Ecto neural progenitor cell (in vitro differentiated cells): ENCODE results near the gene SUGCT.
"Not testable (repeated sequence)": the region's sequence is repeated elsewhere in the genome, so short reads cannot be mapped to it uniquely, and the experiment has no call there.

Experiments
- DNase-seq: peaks from one replicate; pipeline ENCODE4 v3.0.0-alpha.2; 2018; ENCODE audit warnings: low spot score

SUGCT gene

DNA sequence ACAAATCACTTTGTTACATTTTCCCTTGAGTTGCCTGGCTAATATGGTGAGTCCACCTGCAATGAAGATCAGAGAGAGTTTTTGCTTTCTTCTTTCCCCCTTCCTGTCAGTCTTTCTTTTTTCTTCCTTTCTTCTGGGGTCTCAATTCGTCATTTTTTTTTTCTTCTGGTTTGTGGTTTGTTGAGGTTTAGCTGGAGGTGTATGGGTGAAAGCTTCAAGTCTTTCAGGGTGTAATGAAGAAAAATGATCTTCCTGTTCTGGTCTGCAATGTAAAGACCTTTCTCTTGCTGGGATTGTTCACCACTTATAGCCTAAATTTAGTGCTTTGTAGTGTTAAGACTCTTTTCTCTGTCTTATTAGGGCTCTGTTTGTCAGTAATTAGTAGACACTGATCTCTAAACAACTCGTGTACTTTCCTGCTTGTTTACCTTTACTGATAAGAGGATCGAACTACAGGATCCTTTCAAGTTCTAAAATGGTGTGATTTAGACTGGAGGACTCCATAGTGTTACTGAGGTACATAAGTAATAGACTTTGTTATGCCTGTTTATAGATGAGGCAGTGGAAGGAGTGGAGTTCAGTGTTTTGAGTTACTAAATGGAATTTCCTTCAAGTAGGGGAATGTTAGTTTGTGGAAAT lies 129.1 kb downstream of the SUGCT start:
- no peak for DNase-seq

- no peak for DNase-seq
Observed at GRCh38 chr7:40267583-40267982, 132.8 kb downstream of the SUGCT start.

DNA sequence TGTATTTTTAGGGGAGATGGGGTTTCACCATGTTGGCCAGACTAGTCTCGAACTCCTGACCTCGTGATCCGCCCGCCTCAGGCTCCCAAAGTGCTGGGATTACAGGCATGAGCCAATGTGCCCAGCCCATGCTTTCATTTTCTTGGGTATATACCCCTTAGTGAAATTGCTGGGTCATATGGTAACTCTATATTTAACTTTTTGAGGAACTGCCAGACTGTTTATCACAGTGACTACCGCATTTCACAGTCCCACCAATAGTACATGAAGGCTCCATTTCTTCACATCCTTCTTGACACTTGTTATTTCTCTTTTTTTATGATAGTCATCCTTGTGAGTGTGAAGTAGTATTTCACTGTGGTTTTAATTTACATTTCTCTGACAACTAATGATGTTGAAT lies 134.0 kb downstream of the SUGCT start:
- DNase-seq: not testable (repeated sequence)

DNA sequence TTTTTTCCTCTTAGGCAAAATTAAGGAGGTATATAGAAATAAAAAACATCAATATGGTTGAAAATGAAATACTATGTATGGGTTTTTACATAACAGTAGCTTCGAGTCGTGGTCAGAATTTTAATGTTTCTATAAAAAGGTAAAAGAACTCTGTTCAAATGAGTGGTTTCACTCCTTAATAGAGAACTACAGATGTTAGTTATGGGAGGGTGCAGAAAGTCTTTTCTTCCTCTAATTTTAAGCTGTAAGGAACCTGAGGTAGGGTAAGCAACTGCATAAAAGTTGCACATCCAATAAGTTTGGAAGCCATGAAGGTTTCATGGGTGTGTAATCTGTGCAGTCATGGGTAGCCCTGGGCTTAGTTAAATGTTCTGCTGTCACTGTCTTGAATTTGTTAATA lies 141.3 kb downstream of the SUGCT start:
- DNase-seq: no peak

- DNase-seq: no peak
Observed at GRCh38 chr7:40279991-40280390, 145.2 kb downstream of the SUGCT start.

GRCh38 chr7:40282858-40283257 lies 148.1 kb downstream of the SUGCT start:
- DNase-seq: no peak

GRCh38 chr7:40283391-40283790 lies 148.6 kb downstream of the SUGCT start:
- DNase-seq: no peak

GRCh38 chr7:40288827-40289226 lies 154.0 kb downstream of the SUGCT start:
- DNase-seq: no peak

DNA sequence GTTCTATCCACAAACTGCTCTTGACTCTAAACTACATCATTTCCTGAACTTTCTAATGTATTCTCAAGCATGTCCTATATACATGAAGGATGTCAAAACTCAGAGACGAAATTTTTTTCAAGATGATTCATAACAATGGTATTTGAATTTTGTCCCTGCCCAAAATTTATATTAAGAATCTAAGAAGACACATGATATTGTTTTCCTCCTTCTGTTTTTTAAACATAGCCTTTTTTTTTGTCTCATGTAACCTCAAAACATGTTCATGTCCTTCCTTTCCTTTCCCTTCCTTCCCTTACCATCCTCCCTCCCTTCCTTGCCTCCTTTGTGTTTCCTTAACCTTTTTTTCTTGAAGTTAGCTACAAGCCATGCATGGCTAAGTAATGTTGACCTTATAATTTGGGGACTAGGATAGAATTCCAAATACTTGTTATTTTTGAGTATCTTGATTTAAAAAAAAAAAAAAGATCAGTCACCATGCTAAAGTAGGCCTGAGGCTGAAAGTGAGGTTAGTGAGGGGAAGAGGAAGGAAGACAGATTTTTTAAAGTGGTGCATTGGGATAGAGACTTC lies 163.0 kb downstream of the SUGCT start:
- DNase-seq: no peak

DNA sequence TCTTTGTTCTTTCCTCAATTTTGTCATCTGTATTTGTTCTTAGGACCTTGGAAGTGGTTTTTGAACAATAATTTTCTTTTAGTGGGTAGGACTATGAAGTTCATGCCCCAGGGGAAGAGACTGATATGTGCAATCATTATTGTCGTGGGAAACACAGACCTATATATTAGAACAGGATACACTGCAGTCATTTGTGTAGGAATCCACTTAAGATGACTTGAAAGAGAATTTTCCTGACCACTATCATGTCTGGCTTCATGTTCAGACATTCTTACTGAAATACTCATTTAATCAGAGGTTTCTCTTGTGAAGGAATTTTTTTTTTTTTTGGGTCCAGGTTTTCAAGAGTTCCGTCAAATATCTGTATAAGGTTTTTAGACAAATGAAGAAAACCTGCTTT lies 163.6 kb downstream of the SUGCT start:
- no peak for DNase-seq

GRCh38 chr7:40299097-40299496 lies 164.3 kb downstream of the SUGCT start:
- no peak for DNase-seq

DNA sequence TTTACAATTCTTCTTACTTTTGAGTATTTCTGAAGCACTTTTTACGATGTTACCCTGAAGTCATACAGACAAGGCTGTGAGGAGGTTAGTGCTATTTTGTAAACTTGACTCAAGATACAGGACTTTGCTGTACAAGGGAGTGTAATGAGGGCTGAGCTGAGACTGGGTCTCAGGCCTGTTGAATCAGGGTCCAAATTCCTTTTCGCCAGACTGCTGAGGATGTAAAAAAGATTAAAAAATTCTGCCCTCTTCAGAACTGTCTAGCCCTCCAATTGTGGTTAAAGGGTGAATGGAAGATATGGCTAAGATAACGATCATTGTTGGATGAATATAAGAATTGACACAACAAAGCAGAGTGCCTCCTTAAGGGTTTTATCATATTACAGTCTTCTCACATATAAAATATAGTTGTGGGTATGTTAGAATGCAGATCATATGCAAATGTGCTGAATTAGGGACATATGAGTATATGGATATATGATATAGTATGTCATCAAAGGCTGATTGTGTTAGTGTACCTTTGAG lies 165.4 kb downstream of the SUGCT start:
- DNase-seq: no peak

GRCh38 chr7:40301486-40302068 lies 166.8 kb downstream of the SUGCT start:
- no peak for DNase-seq

GRCh38 chr7:40303996-40304395 lies 169.2 kb downstream of the SUGCT start:
- no peak for DNase-seq

GRCh38 chr7:40305229-40305628 lies 170.4 kb downstream of the SUGCT start:
- DNase-seq: no peak

GRCh38 chr7:40306025-40306424 lies 171.2 kb downstream of the SUGCT start:
- DNase-seq: no peak

GRCh38 chr7:40306596-40306995 lies 171.8 kb downstream of the SUGCT start:
- no peak for DNase-seq

- DNase-seq: no peak
Observed at GRCh38 chr7:40310258-40310657, 175.5 kb downstream of the SUGCT start.

DNA sequence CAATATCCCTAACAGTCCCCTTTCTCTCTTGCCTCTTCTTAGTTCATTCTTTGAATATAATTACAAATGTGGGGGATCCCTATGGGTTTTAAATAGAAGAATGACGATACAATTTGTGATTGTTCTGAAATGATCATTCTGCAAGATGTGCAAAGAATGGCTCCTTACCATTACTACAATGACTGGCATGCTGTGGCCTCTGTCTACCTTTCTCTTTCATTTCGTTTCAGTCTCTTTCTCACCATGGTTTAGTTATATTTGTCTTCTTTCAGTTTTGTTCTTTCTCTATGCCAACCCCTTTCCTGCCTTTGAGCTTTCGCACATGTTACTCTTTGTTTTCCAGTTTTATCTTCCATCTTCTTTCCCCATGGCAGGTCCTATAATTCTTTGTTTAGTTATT lies 176.5 kb downstream of the SUGCT start:
- no peak for DNase-seq

GRCh38 chr7:40315277-40315676 lies 180.5 kb downstream of the SUGCT start:
- no peak for DNase-seq

DNA sequence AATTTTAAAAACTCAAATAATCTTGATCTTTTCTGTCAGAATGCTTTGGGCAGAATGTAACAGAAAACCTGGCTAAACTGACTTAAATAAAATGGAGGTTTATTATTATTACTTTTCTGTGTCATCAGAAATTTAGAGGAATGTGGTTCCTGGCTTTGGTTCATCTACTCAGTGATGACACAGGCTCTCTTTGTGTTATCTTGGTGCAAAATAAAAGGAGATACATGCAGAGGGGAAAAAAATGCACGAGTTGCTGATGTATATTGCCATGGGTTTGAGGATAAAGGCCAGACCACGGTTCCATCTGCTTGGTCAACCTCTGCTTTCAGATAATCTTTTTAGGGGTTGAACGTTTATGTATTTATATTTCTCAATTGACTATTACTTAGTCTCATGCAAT lies 181.4 kb downstream of the SUGCT start:
- DNase-seq: no peak

GRCh38 chr7:40324914-40325313 lies 190.1 kb downstream of the SUGCT start:
- DNase-seq: no peak

DNA sequence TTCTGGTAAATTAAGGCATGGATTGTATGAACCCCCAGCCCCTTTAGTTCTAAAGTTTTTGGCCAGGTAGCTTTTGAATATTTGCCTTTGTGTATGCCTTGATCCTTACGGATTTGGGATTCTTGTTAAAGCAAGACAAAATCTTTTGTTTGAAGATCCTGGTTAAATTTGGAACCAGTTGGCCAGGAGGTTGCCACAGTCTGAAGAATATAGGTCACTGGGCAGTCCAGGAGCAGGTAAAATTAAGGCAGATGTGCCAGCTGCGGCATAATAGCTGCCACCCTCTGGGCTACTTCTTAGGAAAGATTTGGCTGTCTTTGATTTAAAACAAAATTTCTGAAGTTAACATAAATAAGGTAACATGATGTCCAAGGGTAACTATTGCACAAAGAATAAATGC lies 192.3 kb downstream of the SUGCT start:
- DNase-seq: no peak

DNA sequence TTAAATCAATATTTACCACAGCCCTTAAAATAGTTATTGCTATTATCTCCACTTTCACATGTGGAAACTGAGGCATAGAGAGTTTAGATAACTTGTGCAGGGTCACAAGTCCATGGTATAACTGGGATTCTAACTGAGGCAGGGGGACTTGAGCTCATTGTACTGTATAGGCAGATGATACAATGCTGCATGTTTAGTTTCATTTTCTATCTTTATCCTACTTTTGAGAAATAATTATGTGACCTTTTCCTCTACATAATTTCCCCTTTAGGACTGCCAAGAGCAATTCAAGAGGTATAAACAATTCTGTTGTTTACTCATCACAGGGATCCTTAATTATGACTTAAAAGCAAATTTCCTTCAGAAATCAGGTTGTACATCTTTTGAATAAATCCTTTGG lies 193.1 kb downstream of the SUGCT start:
- DNase-seq: no peak
